Panc1 (cell line): ENCODE results near the gene SLC30A3. TPM values are rescaled to one million over a fixed set of nuclear protein-coding genes. Genes with fewer than 3 reads are reported as not detected.
A peak's percentile ranks its signal among the peaks of the same experiment; 100 is the strongest.

Source experiments
- ATAC-seq: fragments of 200-7000 bp; cut with Tn5 transposase; 2 replicates; pipeline ENCODE4 v1.9.1; 2020; ENCODE audit warnings: mild to moderate bottlenecking, moderate library complexity
- BruUV-seq: library from RNA; stranded (reverse); fragments of 400-500 nt; replicated peaks from 2 replicates; lab custom pipeline; 2021; lab: Mats Ljungman, UMichigan
- CTCF ChIA-PET: fragments of 300-600 bp; sonication (Branson Sonifier 250); formaldehyde crosslinking; loops from one replicate; lab custom pipeline; 2022; ENCODE audit warnings: antibody characterized with exemption; lab: Charles Lee
- POLR2A ChIA-PET: fragments of 300-600 bp; sonication (Branson Sonifier 250); formaldehyde crosslinking; loops from one replicate; lab custom pipeline; 2022; ENCODE audit warnings: antibody characterized with exemption; lab: Charles Lee
- DNase-seq: peaks from one replicate; pipeline ENCODE4 v3.0.0-alpha.2; 2010; ENCODE audit warnings: low read depth, low spot score
- H3K27ac ChIP-seq: 2 replicates; pipeline ENCODE4 v1.5.1; 2011; ENCODE audit warnings: mild to moderate bottlenecking, low read length, inconsistent platforms
- H3K27me3 ChIP-seq: fragments of 200-500 bp; sonication (Bioruptor generic); 2 replicates; pipeline ENCODE4 v1.6.0; 2014; ENCODE audit warnings: low read length, inconsistent platforms; ENCODE audit not compliant: control insufficient read depth, insufficient read depth
- H3K36me3 ChIP-seq: fragments of 200-500 bp; sonication (Bioruptor generic); 2 replicates; pipeline ENCODE4 v1.5.1; 2014; ENCODE audit warnings: inconsistent platforms, mild to moderate bottlenecking, low read length, moderate library complexity; ENCODE audit not compliant: control insufficient read depth, insufficient read depth
- H3K4me1 ChIP-seq: 2 replicates; pipeline ENCODE4 v1.5.1; 2011; ENCODE audit warnings: inconsistent platforms, mild to moderate bottlenecking, low read length, moderate library complexity; ENCODE audit not compliant: control insufficient read depth, insufficient read depth
- H3K4me3 ChIP-seq, 2 experiments: 2 replicates each; pipeline ENCODE4 v1.5.1; 2011 to 2012; ENCODE audit warnings: low read depth in 2 of 2, low read length in 2 of 2, mild to moderate bottlenecking in 2 of 2, inconsistent platforms in 1 of 2, moderate library complexity in 1 of 2
- H3K9me3 ChIP-seq: fragments of 200-500 bp; sonication (Bioruptor generic); 2 replicates; pipeline ENCODE4 v1.5.1; 2014; ENCODE audit warnings: low read depth, mild to moderate bottlenecking, inconsistent platforms, low read length, moderate library complexity; ENCODE audit not compliant: control insufficient read depth, insufficient read depth
- POLR2AphosphoS5 ChIP-seq: IDR thresholded peaks from 2 replicates; pipeline ENCODE4 v1.6.1; 2012; ENCODE audit warnings: mild to moderate bottlenecking, low read depth, low read length, moderate library complexity
- REST ChIP-seq, 2 experiments: IDR thresholded peaks; 2 replicates each; pipeline ENCODE4 v1.6.1; 2011 to 2012; ENCODE audit warnings: low read depth in 2 of 2, control low read depth in 1 of 2, low read length in 1 of 2, mild to moderate bottlenecking in 1 of 2, moderate library complexity in 1 of 2; ENCODE audit not compliant: insufficient read depth in 1 of 2
- SIN3A ChIP-seq: IDR thresholded peaks from 2 replicates; pipeline ENCODE4 v1.6.1; 2012; ENCODE audit warnings: low read depth, mild to moderate bottlenecking, low read length, moderate library complexity, borderline replicate concordance; ENCODE audit not compliant: insufficient read depth
- TCF7L2 ChIP-seq: IDR thresholded peaks from 2 replicates; pipeline ENCODE4 v1.6.1; 2011; ENCODE audit warnings: mild to moderate bottlenecking, low read depth, low read length, inconsistent platforms
- in situ Hi-C: cut with HindIII; loops from 2 replicates; pipeline ENCODE4 v1.10.0; 2016; ENCODE audit warnings: low sequenced_read_pairs, low pct_unique_long_range_greater_than_20kb
- intact Hi-C: fragments of 100-400 bp; cut with micrococcal nuclease; formaldehyde crosslinking; loops from one replicate; pipeline ENCODE4 v1.10.0; 2022; ENCODE audit not compliant: unreplicated experiment
- total RNA-seq: library from RNA; stranded (reverse); gene quantifications from one replicate; pipeline ENCODE4 v1.2.1, GENCODE V29; 2021; ENCODE audit not compliant: unreplicated experiment
- TF ChIP-seq, protein P1 (sequence below): fragments of 450-650 bp; IDR thresholded peaks from 2 replicates; pipeline ENCODE4 v1.5.1; 2017; ENCODE audit warnings: mild to moderate bottlenecking

Gene SLC30A3
- total RNA-seq, 1 experiment from 2014 or later, result 0.59 TPM

DNA sequence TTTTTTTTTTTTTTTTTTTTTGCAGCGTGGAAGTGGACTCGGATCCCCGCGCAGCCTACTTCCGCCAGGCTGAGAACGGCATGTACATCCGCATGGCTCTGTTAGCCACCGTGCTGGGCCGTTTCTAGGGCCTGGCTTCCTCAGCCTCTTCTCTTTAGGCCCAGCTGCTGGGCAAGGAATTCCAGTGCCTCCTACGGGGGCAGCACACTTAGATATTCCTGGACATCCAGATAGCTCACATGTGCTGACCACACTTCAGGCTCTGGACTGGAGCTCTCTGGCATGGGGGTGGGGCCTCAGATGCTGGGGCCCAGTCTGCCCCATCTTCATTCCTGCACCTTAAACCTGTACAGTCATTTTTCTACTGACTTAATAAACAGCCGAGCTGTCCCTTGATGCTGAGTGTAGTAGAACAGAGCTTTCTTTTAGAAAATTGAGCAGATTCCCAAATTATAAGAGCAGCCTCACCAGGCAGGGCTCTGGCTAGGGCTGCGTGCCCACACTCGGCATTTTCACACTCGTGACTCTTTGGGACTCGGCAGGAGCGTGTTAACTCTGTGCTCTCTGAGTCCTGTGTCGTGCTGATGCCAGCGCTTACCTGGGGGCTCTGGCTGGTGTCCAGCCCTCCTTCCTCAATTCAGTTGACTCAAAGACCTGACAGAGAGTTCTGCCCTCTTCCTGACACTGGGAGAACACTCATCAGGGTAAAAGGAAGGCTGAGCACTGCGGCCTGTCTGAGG, 19.3 kb downstream of the SLC30A3 start:
- TSS peak; percentile 53 for BruUV-seq

DNA sequence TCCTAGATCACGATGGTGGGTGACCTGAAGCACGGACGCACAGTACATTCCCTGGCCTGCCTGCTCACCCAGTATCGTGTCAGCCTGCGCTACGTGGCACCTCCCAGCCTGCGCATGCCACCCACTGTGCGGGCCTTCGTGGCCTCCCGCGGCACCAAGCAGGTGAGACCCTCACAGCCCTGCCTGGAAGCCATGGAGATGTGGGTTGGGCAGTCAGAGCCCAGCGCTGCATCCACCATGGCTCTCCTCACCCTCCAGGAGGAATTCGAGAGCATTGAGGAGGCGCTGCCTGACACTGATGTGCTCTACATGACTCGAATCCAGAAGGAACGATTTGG, 20.3 kb downstream of the SLC30A3 start:
- no peak for DNase-seq
- no peaks in the 10 kb centered on the region for H3K9me3 ChIP-seq
- ATAC-seq, result no peak
- H3K27ac ChIP-seq, result no peak overlapping the region
- no TSS peak for BruUV-seq
- in situ Hi-C loops (no loop called here), intact Hi-C loops (no loop called here)
- no peaks in the 10 kb centered on the region for H3K27me3 ChIP-seq
- TF ChIP-seq TCF7L2 (no peak), POLR2AphosphoS5 (no peak), REST (IDR thresholded peaks at IDR 0.05; ENCODE audit: insufficient read depth in 1 of 2, low read depth in 2 of 2, low read length in 1 of 2) (no peak), SIN3A (no peak)
- TF ChIP-seq, protein P1, sequence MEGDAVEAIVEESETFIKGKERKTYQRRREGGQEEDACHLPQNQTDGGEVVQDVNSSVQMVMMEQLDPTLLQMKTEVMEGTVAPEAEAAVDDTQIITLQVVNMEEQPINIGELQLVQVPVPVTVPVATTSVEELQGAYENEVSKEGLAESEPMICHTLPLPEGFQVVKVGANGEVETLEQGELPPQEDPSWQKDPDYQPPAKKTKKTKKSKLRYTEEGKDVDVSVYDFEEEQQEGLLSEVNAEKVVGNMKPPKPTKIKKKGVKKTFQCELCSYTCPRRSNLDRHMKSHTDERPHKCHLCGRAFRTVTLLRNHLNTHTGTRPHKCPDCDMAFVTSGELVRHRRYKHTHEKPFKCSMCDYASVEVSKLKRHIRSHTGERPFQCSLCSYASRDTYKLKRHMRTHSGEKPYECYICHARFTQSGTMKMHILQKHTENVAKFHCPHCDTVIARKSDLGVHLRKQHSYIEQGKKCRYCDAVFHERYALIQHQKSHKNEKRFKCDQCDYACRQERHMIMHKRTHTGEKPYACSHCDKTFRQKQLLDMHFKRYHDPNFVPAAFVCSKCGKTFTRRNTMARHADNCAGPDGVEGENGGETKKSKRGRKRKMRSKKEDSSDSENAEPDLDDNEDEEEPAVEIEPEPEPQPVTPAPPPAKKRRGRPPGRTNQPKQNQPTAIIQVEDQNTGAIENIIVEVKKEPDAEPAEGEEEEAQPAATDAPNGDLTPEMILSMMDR, result no peak
- peaks cover 12% of the 10 kb centered on the region for H3K36me3 ChIP-seq
- ChIA-PET POLR2A (no interaction called here), CTCF (no interaction called here)
- H3K4me1 ChIP-seq, result no peaks in the 10 kb centered on the region
- H3K4me3 ChIP-seq, result no peak overlapping the region

More for the DNA sequence above, 19.3 kb downstream of the SLC30A3 start:
- Histone ChIP-seq H3K4me1 (no peaks in the 10 kb centered on the region), H3K9me3 (no peaks in the 10 kb centered on the region), H3K36me3 (peaks cover 9% of the 10 kb centered on the region), H3K27me3 (no peaks in the 10 kb centered on the region), H3K4me3 (no peak overlapping the region), H3K27ac (no peak overlapping the region)
- no peak for ATAC-seq
- ChIA-PET CTCF (interaction anchor here (0.8 kb wide), 1 partner anchor 36 kb away, joined by 3 read pairs; no protein-coding TSS in a partner anchor), POLR2A (no interaction called here)
- in situ Hi-C loops, result no loop called here
- TF ChIP-seq SIN3A (no peak), TCF7L2 (no peak), POLR2AphosphoS5 (no peak), REST (IDR thresholded peaks at IDR 0.05; ENCODE audit: insufficient read depth in 1 of 2, low read depth in 2 of 2, low read length in 1 of 2) (no peak)
- TF ChIP-seq, protein P1, result no peak
- DNase-seq, result no peak
- intact Hi-C loops, result no loop called here
